Natural killer cell (primary cell): ENCODE measurements around the gene C12orf76. TPM values are rescaled to one million over a fixed set of nuclear protein-coding genes. Genes with fewer than 3 reads are reported as not detected.
A peak's percentile ranks its signal among the peaks of the same experiment; 100 is the strongest.

Experiments used
- ATAC-seq, 3 donors: fragments of 150-1000 bp in 2 of 3; fragments of 200-7000 bp in 1 of 3; cut with Tn5 transposase; 1 replicate in 1 of 3; 2 replicates in 2 of 3; pipeline ENCODE4 v1.10.0; 2021; ENCODE audit warnings: mild to moderate bottlenecking in 2 of 3, moderate library complexity in 2 of 3
- DNase-seq, 2 donors: peaks; one replicate each; pipeline versions ENCODE4 v3.0.0 to v3.0.0-alpha.2; 2013 to 2021; ENCODE audit warnings: mixed read lengths in 1 of 2
- H3K27ac ChIP-seq: one replicate; pipeline ENCODE4 v1.5.1; 2013; ENCODE audit warnings: mild to moderate bottlenecking, low read length
- H3K27me3 ChIP-seq: one replicate; pipeline ENCODE4 v1.6.1; 2013; ENCODE audit warnings: low read length; ENCODE audit not compliant: control insufficient read depth, insufficient read depth
- H3K36me3 ChIP-seq: one replicate; pipeline ENCODE4 v1.6.1; 2013; ENCODE audit warnings: low read length; ENCODE audit not compliant: control insufficient read depth, insufficient read depth
- H3K4me1 ChIP-seq: one replicate; pipeline ENCODE4 v1.6.1; 2013; ENCODE audit warnings: low read length; ENCODE audit not compliant: control insufficient read depth, insufficient read depth
- H3K4me3 ChIP-seq: one replicate; pipeline ENCODE4 v1.5.1; 2013; ENCODE audit warnings: low read length
- H3K9me3 ChIP-seq: one replicate; pipeline ENCODE4 v1.6.1; 2013; ENCODE audit warnings: low read length; ENCODE audit not compliant: control insufficient read depth, insufficient read depth
- H3K27ac Mint-ChIP-seq, 2 donors: one replicate each; pipeline ENCODE4 v1.8.0; 2022; ENCODE audit warnings: mild to moderate bottlenecking in 2 of 2, mixed read lengths in 2 of 2, moderate library complexity in 1 of 2
- H3K27me3 Mint-ChIP-seq, 2 donors: one replicate each; pipeline ENCODE4 v1.8.0; 2022; ENCODE audit warnings: low read depth in 2 of 2, mixed read lengths in 2 of 2
- H3K36me3 Mint-ChIP-seq: one replicate; pipeline ENCODE4 v1.8.0; 2022; ENCODE audit warnings: mixed read lengths
- H3K4me1 Mint-ChIP-seq, 2 donors: one replicate each; pipeline ENCODE4 v1.8.0; 2022; ENCODE audit warnings: mixed read lengths in 2 of 2
- H3K4me3 Mint-ChIP-seq: one replicate; pipeline ENCODE4 v1.8.0; 2022; ENCODE audit warnings: mild to moderate bottlenecking, moderate library complexity, mixed read lengths
- H3K9me3 Mint-ChIP-seq, 2 donors: one replicate each; pipeline ENCODE4 v1.8.0; 2022; ENCODE audit warnings: mixed read lengths in 2 of 2
- CTCF ChIP-seq: fragments of 200-600 bp; IDR thresholded peaks from one replicate; pipeline ENCODE4 v1.8.0; 2022; ENCODE audit warnings: antibody characterized with exemption
- WGBS: methylation state at CpG from one replicate; pipeline ENCODE4 v1.1.7; 2013; ENCODE audit warnings: missing lambda C conversion rate; ENCODE audit not compliant: insufficient coverage; 5-methylcytosine and 5-hydroxymethylcytosine counted together
- intact Hi-C: fragments of 100-400 bp; cut with micrococcal nuclease; formaldehyde crosslinking; loops from one replicate; pipeline ENCODE4 v1.14.2; 2022
- total RNA-seq, 4 donors: library from RNA; stranded (reverse); fragments of 120-200 nt in 1 of 4; gene quantifications; one replicate each; pipeline versions ENCODE4 v1.2.3 to v1.2.4, GENCODE V29; 2013 to 2022

Gene C12orf76
- total RNA-seq, 3 donors from 2014 or later (not counting 1 experiment from before 2014, with no cell fraction given), result 9.9 to 12.1 (median 10.9) TPM

- H3K9me3 Mint-ChIP-seq, result no peaks in the 10 kb centered on the region
- H3K27ac Mint-ChIP-seq, result peak overlapping the region; percentile 82
- ATAC-seq, result peak in 1 of 3 donors; percentile 18
- no peaks in the 10 kb centered on the region for H3K27me3 Mint-ChIP-seq
- Histone ChIP-seq H3K4me3 (peak overlapping the region; percentile 93), H3K27me3 (no peaks in the 10 kb centered on the region), H3K27ac (peak overlapping the region; percentile 90), H3K36me3 (peaks cover 24% of the 10 kb centered on the region), H3K4me1 (peaks cover 23% of the 10 kb centered on the region), H3K9me3 (no peaks in the 10 kb centered on the region)
- 4% methylated on average over 5 of the region's 6 CpGs for WGBS
- peak overlapping the region; percentile 89 for H3K4me3 Mint-ChIP-seq
- TF ChIP-seq CTCF, result no peak
- intact Hi-C loops, result loop anchor here (5.0 to 10.0 kb wide), 5 partner anchors 53 to 422 kb away; partner anchors contain the start of genes C12orf76, FAM222A, GLTP and MMAB
- peaks cover 54 to 65% of the 10 kb centered on the region in 2 donors for H3K4me1 Mint-ChIP-seq
- H3K36me3 Mint-ChIP-seq, result peaks cover 2% of the 10 kb centered on the region
- DNase-seq, result peak in 1 of 2 donors; percentile 50
These were observed 53.7 kb downstream of the C12orf76 start for GRCh38 chr12:109994401-109995175.

GRCh38 chr12:109993091-109993490 is 55.2 kb downstream of the C12orf76 start:
- Mint-ChIP-seq H3K27ac (peak overlapping the region; percentile 82), H3K9me3 (no peaks in the 10 kb centered on the region), H3K4me3 (peak overlapping the region; percentile 89), H3K4me1 (peaks cover 50 to 56% of the 10 kb centered on the region in 2 donors), H3K36me3 (peaks cover 10% of the 10 kb centered on the region), H3K27me3 (no peaks in the 10 kb centered on the region)
- peaks cover 14% of the 10 kb centered on the region for H3K4me1 ChIP-seq
- no peak overlapping the region for H3K27ac ChIP-seq
- no peak for DNase-seq
- H3K4me3 ChIP-seq, result no peak overlapping the region
- intact Hi-C loops, result loop anchor here (10.0 kb wide), 1 partner anchor 108 kb away; the partner anchor contains the start of gene GLTP
- peaks cover 36% of the 10 kb centered on the region for H3K36me3 ChIP-seq
- whole genome bisulfite sequencing, result 90% methylated on average over 2 of the region's 2 CpGs
- TF ChIP-seq CTCF, result no peak
- no peaks in the 10 kb centered on the region for H3K9me3 ChIP-seq
- no peak for ATAC-seq
- H3K27me3 ChIP-seq, result no peaks in the 10 kb centered on the region

- H3K4me3 ChIP-seq, result no peak overlapping the region
- H3K27ac ChIP-seq, result no peak overlapping the region
- H3K4me3 Mint-ChIP-seq, result no peak overlapping the region
- peaks cover 9% of the 10 kb centered on the region for H3K4me1 ChIP-seq
- ATAC-seq (no peak), DNase-seq (no peak)
- WGBS, result 97% methylated on average over 5 of the region's 5 CpGs
- no peaks in the 10 kb centered on the region for H3K27me3 Mint-ChIP-seq
- peak overlapping the region in 1 of 2 donors; percentile 31 for H3K27ac Mint-ChIP-seq
- peaks cover 47% of the 10 kb centered on the region for H3K36me3 ChIP-seq
- no peaks in the 10 kb centered on the region for H3K27me3 ChIP-seq
- H3K4me1 Mint-ChIP-seq, result peaks cover 41 to 47% of the 10 kb centered on the region in 2 donors
- H3K9me3 Mint-ChIP-seq, result no peaks in the 10 kb centered on the region
- H3K9me3 ChIP-seq, result no peaks in the 10 kb centered on the region
- H3K36me3 Mint-ChIP-seq, result peaks cover 10% of the 10 kb centered on the region
- no peak for TF ChIP-seq CTCF
- intact Hi-C loops, result loop anchor here (10.0 kb wide), 1 partner anchor 107 kb away; the partner anchor contains the start of gene GLTP
These were observed 56.7 kb downstream of the C12orf76 start for GRCh38 chr12:109991586-109991985.

Other genes with a start within 250 kb of the C12orf76 start
- gene TRPV4, start 215.1 kb downstream of the C12orf76 start, total RNA-seq, result not detected
- 10 to 100 TPM; 48.6 to 52.8 (median 49.2) TPM for gene GLTP, start 168.0 kb downstream of the C12orf76 start, total RNA-seq
- gene TCHP, start 148.2 kb downstream of the C12orf76 start, total RNA-seq, result 10 to 100 TPM; 33.7 to 42.5 (median 38.7) TPM
- 100 to 1,000 TPM in 2 of 3 donors, 10 to 100 TPM in 1; 98.8 to 118 (median 117) TPM for gene GIT2, start 52.2 kb downstream of the C12orf76 start, total RNA-seq
- gene ANKRD13A, start 49.1 kb downstream of the C12orf76 start, total RNA-seq, result 10 to 100 TPM; 74.9 to 93.6 (median 90.7) TPM
- gene IFT81, start 75.8 kb upstream of the C12orf76 start, total RNA-seq, result 1 to 10 TPM in 1 of 3 donors, under 1 TPM in 2; 0.61 to 1.4 (median 0.80) TPM
- 100 to 1,000 TPM; 118 to 140 (median 123) TPM for gene ATP2A2, start 232.7 kb upstream of the C12orf76 start, total RNA-seq